Measurements from ENCODE around the gene LINGO1.

GRCh38 chr15:77584691-77585090 is 48.0 kb downstream of the LINGO1 start:
- TF ChIP-seq EZH2 (IDR thresholded peaks at IDR 0.05; ENCODE audit: borderline replicate concordance, low read depth, low read length, severe bottlenecking) = no peak
- TF ChIP-seq POLR2A (IDR thresholded peaks at IDR 0.05; ENCODE audit: low read depth, low read length) = no peak

Data from endothelial cell of umbilical vein (primary cell).